ENCODE results near the gene NAB2. TPM values are rescaled to one million over a fixed set of nuclear protein-coding genes. Genes with fewer than 3 reads are reported as not detected.

NAB2 gene
- polyA plus RNA-seq, 1 donor = 37.2 TPM

DNA sequence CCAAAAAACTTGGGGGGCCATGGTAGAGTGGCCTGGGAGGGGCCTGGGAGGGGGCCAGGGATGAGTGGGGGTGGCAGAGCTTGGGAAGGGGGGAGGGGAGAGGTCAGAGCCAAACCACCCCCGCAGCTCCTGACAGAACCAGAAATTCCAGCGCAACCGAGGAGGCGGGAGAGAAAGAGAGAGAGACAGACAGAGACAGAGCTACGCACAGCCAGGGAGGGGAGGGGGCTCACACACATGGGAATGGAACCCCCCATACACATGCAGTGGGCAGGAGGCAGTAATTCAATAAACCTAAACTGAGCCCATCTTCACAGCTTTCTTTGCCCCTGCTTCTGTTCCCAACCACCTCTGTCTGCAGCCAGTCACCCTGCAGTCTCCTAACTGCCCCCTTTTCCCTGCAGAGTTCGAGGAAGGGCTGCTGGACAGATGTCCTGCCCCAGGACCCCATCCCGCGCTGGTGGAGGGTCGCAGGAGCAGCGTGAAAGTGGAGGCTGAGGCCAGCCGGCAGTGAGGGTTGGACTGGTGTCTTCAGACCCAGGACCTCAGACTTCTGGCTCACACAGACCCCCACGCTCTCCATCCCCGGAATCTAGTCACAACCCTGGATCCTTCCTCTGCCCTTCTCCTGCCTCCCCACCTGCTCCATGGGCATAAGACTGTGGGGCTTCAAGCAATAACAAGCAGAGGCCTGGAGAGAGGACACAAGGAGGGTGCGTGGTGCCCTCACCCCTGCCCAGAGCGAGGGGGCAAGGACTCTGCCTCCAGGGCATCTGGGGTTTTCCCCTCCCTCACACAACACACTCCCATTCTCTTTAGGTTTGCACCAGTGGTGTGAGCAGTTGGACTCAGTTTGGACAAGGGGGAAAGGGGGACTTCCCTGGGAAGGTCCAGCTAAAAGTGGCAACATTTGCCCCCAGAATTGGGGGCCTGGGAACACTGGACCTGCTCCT lies 5.6 kb downstream of the NAB2 start:
- no peak for DNase-seq

DNA sequence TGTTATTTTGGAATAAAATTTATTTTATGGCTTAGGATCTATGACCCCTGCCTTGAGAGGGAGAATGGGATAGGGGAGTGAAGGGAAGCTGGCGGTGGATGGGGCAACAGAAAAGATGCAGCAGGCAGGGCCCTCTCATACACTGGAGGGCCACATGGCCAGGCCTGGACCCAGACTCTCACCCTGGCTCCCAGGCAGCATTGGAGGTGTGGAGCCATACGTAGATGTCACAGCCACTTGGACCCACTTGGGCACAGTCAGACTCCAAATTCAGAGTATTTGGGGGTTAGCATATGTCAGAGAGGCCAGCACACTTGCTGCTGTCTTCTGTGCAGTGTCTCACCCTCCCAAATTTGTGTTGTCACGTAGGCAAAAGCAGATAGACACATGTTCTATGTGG lies 6.5 kb downstream of the NAB2 start:
- DNase-seq = no peak

DNA sequence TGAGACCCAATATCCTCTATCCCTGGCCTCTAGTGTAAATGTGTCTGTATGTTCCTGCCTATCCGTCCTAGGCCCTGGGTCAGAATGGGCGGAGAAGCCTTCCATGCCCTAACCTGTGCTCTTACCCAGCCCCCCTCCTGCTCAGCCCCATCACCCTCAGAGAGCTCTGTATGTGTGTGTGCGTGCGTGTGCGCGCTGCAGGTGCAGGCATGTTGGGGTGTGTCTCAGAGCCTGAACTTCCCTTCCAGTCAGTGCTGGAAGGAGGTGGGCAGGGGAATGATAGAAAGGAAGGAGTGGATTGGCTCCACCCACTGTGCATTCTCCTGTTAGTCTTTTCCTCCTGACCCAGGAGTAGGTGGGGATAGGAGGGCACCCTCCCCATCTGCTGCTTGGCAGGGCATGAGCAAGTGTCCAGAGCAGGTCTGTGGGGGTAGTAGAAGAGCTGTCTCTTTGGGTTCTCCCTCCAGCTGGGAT lies 7.2 kb downstream of the NAB2 start:
- no peak for DNase-seq

DNA sequence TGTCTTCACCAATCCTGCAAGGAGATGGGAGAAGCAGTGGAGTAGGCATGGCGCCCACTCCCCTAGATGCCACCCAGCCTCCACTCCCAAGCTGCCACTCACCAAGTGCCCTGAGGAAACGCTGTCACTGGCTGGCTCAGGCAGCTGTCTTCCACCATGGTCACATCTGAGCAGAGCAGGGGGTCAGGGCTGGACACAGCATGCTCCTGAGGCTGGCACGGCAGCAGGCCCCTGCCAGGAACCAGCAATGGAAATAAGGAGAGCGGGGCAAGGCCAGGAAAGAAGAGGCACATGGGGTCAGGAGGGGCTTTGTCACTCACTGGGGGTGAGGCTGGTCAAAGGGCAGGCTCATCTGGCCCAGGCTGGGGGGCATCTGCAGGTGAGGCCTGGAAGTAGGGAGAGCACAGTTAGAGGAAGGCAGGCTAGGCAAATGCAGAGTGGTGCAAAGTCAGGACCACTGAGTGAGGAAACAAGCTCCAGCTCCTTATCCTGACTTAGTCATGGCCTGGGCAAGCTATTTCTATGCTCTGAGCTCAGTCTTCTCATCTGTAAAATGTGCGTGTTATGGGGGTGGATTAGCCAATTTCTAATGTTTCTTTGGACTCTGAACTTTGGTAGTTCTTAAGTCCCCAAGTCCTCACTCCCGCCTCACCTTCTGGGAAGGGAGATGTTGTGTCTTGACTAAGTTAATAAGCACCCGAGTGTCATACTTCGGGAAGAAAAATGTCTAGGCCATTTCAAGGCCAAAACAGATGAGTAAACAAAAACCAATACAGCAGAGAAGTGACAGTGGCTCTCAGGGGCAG lies 8.0 kb downstream of the NAB2 start:
- no peak for DNase-seq

DNA sequence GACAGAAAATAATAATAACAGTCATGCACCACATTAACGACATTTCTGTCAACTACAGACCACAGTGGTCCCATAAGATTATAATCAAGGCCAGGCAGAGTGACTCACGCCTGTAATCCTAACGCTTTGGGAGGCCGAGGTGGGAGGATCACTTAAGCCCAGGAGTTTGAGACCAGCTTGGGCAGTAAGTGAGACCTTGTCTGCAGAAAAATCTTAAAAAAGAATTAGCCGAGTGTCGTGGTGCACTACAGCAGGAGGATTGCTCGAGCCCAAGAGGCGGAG lies 8.6 kb downstream of the NAB2 start:
- DNase-seq = no peak

DNA sequence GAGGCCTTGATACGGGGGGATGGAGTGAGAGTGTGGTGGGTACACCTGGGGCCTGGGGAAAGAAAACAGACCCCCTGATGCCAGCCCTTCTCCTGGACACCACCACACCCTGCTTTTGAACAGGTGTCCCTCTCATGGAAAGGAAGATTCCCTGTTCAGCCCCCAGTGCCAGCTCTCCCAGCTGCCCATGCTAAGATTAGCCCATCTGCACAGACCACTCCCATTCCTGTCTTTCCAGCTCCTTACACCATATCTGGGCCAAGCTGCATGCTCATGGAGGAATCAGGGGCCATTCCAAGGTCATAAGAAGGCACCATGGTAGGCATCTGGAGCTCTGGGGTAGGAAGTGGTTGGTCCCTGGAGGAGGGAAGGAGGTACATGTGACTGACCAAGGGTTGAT lies 9.6 kb downstream of the NAB2 start:
- DNase-seq = no peak

DNA sequence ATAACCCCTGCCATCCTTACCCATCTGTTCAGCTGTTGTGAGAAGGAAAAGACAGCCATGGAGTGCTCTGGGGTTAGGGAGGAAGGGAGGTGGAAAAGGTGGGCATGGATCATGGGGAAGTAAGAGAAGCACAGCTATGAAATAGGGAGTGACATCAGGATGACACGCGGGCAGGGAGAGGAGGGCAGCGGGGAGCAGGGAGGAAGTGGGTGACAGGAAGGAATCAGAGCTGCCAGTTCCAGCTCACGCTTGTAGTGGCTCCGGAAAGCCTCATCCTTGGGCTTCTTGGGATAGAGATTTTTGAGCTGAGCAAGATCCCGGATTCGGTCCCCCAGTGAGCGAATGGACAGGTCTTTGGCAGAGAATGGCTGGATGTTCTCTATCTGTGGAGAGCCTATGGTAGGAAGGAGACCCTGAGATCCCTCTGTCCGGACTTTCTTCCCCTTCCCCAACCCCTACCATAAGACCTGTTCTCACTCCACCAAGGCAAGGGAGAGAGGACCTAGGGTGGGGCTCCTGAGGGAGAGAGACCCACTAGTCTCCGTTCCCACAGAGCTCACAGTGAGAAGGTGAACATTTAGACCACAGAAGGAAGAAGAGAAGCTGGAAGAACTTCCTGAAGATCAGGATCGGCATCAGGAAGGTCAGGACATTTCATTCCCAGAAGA lies 10.3 kb downstream of the NAB2 start:
- no peak for DNase-seq

DNA sequence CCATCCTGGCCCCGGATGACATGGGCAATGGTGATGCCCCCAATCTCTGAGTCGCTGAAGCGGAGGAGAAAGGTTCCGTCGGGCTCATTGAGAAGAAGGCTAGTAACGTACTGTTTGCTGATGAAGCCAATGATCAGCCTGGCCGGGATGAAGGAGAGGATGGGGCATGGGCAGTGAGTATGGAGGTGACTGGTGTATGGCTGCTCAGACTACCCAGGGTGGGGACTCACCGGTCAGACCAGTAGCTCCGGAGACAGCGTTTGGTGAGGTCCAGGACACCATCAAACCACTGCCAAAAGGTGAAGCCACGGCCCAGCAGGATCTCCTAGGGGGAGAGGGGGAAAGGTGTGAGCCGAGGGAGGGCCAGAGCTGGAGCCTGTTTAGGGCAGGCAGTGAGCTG lies 10.9 kb downstream of the NAB2 start:
- no peak for DNase-seq

DNA sequence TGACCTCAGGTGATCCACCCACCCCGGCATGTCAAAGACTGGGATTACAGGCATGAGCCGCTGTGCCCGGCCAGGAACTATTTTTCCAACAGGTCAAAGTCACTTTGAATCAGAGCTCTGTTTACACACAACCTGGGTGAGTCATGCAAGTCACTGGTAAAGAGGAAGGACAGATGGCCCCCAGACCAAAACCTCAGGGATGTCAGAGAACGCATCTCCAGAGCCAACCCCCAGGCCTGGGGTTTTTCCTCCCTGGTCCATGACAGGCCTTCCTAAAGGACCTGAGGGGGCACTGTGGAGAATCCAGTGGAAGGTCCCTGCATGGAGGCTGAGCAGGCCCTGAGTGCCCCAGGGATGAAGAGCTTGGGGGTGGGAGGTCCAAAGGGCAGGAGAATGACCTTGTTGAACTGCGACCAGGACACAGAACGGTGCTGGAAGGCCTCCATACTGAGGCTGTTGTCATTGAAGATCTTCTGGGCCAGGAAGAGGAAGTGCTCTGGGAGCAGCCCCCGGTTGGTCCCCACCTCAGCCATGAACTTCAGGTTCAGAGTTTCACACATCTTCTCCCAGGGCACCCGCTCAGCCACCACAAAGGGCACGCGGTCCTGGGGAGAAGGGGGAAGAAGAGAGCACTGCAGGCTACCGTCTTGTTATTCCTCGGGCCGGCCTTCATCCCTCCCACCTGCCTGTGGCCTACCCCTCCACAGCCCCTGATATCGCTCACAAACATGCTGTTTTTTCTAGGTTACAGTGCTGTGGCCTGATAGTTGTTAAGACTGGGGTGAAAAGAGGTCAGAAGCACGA lies 13.2 kb downstream of the NAB2 start:
- no peak for DNase-seq

DNA sequence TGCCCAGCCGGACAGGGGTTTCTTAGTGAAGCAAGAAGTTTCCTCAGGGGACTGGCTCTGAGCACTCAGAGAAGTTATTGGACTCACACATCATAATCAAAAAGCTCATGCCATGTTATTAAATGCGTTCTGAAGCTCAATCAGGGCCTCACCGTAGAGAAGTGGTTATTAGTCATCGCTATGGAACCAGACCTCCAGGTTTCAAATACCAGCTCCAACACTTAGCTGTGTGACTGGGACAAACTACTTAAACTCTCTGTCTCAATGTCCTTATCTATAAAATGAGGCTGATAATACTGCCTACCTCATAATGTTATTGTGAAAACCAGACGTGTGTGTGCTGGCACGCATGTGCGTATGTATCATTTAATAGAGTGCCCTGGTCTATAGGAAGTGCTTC lies 14.9 kb downstream of the NAB2 start:
- no peak for DNase-seq

DNA sequence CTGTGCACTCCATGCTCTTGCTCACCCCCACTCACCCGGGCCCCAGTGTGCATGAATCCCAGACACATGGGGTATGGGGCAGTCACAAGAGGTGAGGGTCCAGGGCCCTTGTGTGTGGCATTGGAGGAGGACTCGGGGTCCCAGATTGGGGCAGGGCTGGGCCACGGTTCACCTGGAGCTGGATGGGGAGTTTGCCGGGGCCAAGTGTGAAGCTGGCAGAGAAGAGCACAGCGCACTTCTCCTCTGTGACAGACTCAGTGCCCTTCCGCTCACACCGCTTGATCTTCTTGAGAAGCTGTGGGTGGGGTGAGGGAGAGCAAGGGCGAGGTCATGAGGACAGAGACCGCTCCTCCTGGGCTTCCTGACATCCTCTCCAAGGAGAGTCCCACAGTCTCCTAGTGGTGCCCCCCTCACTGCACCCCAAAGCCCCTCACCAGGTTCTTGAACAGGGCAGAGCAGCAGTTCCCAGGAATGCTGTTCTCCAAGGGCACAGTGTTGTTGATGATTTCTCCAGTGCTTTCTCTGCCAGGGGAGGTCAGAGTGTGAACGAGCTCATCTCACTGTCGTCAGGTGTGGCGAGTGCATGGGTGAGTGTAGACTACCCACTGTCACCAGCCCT lies 15.5 kb downstream of the NAB2 start:
- no peak for DNase-seq

DNA sequence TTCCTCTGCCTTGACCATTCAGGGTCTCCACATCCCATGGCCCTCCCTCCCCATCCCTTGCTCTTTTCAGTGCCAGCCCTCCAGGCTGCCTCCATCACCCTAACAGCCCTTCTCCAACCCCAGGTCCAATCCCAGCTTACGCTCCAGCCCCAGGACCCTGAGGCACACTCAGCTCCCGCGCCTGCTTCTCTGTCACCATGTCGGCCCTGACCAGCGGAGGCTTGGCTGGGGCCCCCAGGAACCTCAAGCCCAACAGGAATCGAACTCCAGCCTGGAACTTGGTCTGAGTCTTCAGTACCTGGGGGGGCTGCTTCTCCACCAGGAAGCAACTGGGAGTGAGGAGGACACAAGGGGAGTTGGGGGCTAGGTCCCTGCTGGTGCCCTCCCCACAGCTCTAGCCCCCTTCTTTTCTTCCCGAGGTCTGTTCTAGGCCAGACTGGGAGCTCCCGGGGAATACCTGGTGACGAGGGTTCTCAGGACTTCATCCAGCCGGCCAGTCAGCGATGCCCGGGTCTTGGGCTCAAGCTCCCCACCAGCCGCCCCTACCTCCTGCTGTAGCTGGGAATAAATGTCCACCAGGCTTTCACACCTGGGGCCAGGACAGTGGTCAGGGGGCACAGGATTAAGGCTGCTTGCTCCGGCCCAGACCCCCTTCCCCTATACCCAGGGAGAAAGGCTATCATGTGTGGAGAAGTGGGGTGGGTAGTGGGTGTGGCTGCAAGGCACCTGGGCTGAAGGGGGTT lies 16.3 kb downstream of the NAB2 start:
- no peak for DNase-seq

DNA sequence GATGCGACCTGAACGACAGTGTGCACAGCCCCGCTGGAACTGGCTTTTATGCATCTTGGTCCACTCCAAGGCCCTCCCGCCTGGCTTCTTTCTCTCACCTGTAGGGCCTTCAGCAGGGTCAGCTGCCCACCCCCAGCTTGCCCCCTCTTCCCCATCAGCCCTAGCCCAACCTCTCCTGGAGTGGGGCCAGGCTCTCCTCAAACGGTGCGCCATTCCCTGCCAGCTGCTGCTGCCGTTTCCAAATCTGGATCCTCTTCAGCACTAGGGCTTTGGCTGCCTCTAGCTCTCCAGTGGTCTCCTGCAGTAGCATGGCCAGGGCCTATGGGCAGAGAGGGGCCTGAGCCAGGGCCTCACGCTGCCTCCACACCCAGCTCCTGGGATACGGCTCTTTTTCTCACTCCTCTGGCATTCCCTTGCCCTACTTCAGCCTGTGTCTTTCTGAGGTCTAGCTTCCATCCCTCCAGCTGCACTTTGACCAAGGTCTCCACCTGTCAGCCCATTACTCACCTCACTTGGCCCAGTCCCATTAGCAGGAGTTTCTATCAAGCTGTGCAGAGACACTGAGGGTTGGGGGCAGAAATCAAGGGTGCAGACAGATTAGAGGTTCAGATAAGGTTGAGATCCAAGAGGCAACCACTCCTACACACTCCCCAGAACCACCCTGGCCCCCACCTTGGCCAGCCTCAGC lies 17.3 kb downstream of the NAB2 start:
- no peak for DNase-seq

DNA sequence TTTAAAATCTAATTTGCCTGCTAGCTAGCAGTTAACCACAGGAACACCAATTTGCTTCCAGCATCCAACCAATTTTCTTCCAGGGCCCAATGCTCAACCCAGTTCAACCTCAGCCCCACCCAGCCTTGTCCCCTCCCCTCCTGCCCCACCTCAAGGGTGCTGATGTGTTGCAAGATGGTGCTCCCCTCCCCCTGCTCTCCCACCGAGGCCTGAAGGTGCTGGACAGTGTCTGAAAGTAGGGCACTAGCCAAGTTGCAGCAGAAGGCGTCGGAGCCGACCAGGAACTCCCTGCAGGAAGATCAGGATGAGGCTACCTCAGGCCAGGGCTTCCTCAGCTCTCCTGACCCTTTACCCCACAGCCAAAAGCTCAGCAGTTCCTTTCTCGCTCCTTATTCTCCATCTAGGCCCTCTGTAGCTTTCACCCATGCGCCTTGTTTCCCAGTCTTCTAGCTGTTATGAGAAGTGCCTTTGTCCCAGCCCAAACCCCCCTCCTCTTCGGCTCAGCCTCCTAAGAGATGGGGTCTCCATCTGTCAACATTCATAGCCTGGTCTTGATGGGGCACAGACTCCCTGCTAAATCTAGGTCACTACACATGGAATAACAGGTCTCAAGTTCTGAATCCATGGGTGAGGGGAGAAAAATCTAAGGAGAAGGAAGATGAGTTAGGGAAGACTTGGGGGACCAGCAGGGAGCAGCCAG lies 18.7 kb downstream of the NAB2 start:
- DNase-seq = no peak

DNA sequence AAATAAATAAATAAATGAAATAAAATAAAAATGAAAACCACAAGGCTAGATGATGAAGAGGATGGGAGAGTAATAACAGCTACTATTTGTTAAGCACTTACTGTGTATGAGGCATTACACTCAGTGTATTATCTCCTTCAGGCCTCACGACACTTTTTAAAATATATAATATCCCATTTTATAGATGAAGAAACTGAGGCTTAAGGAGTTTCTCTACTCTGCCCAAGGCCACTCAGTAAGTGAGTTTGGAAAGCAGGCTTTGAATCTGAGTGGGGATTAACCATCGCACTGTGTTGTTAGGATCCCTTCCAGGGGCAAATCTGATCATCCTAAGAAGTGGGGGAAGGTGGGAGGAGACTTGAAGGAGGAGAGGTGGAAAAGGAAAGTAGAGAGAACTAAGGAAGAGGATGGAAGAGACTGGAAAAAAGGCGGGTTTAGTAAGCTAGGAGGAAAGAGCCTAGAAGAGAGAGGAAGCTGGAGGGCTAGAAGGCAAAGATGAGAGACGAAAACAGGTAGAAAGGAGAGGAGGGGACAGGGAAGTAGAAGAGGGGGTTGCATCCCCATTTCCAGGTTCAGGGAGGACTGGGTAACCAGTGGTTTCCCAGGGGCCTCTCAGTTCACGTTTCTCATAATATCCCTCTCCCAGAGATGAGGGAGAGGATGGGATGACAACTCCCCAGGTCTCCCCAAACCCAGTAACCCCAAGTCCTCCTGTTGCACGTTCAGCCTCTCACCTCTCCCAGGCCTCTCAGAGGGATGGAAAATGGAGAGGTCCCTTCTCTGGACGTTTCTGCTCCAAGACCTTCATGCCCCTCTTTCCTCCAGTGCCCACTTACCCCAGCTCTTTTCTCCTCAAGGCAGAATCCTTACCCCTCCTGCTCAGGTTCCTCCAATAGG lies 20.5 kb downstream of the NAB2 start:
- DNase-seq = no peak

DNA sequence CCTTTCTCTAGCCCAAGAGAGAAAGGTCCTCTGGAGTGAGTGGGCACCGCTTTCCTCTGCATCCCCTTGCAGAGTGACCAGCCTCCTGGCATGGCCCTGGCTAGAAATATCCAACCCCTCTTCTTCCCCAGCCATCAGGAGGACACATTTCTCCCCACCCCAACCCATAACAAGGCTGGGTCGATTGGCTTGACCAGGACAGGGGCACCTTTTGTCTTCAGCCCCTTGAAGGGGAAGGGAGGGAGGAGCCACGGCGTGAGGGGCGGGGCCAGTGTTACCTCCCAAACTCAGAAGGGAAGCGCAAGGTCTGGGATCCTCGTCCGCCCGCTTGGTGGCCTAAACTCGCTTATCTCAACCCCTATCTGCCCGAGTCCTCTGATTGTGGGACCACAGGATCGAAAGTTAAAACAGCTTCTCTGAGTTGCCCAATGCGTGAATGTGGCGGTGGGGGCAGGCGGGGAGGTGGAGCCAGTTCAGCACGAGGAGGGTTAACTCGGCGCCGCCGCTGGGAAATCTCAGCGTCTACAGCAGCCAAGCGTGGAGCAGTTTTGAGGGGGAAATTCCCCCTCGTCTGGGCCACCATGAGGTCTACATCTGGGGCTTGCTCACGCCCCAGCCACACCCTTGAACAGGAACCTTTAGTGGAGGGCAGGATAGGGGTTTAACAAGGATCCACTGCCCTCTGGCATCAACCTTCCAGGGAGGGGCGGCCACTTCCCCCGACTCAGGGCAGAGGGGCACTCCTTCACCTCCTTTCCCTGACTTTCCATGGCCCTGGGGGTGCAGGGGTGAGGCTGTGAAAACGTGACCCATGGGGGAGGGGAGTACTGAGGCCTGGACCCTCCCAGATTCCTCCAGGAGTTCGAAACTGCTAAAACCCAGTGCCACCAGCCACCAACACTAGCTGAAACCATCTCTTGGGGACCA lies 21.5 kb downstream of the NAB2 start:
- peak; percentile 49 for DNase-seq

DNA sequence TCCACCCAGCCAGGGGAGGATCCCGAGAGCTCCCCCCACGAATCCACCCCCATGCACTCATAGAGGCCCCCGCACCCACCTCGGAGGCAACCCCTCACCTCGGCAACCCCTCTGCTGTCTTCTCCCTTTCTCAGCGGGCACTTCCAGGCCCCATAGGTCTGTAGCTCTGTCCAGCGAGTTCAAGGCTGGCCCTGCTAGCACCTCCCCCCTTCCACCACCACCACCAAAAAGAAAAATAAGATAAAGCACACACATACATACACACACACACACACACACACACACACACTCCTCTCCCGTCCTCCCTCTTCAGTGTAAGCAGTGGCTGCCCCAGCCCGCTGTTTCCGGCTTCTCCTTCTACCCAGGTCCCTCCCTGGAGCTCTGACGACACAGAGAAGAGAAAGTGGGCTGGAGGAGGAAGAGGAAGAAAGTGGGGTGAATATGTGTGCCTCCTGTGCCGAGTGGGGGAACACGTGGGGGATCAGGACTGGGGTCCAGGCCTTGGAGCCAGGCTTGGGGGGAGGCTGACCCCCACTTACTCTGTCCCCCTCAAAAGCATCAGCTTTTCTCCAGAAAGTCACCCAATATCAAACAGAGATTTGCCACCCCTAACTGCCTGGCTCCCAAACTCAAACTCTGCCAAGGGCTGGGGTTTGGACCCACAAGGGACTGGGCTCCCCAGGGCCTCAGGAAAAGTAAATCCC lies 22.3 kb downstream of the NAB2 start, which contains the start of gene STAT6:
STAT6 (minus strand) TSS at position 332 of the 704 bp plus-strand sequence. CDS start 3,084 bp downstream, outside the sequence.
- peak; percentile 85 for DNase-seq
